CD4-positive, alpha-beta T cell treated with Interleukin-15 for 1 hour (primary cell): Measurements from ENCODE around the gene CCDC144A.
"Not testable (repeated sequence)": the region's sequence is repeated elsewhere in the genome, so short reads cannot be mapped to it uniquely, and the experiment has no call there.

ENCODE experiments used
- DNase-seq: peaks from one replicate; pipeline ENCODE4 v3.0.0-alpha.2; 2020

The CCDC144A gene

GRCh38 chr17:16689731-16690281, at the start of gene CCDC144A:
Gene CCDC144A (plus strand): TSS chr17:16690241. CDS start chr17:16690401, 160 bp downstream.
- peak; percentile 61 for DNase-seq

GRCh38 chr17:16649585-16649984, 40.5 kb upstream of the CCDC144A start:
- no peak for DNase-seq

GRCh38 chr17:16652252-16652651, 37.8 kb upstream of the CCDC144A start:
- no peak for DNase-seq

GRCh38 chr17:16652847-16653366, 37.1 kb upstream of the CCDC144A start:
- no peak for DNase-seq

- DNase-seq = peak; percentile 86
Measured at GRCh38 chr17:16653367-16654041, 36.5 kb upstream of the CCDC144A start, which contains the start of gene ZNF624. Gene ZNF624 (minus strand): TSS chr17:16653850.

GRCh38 chr17:16661217-16661616, 28.8 kb upstream of the CCDC144A start:
- no peak for DNase-seq

- no peak for DNase-seq
Measured at GRCh38 chr17:16662936-16663335, 27.1 kb upstream of the CCDC144A start.

- DNase-seq = not testable (repeated sequence)
Measured at GRCh38 chr17:16666553-16666906, 23.5 kb upstream of the CCDC144A start.

- DNase-seq = not testable (repeated sequence)
Measured at GRCh38 chr17:16666907-16667636, 23.0 kb upstream of the CCDC144A start.

- DNase-seq = no peak
Measured at GRCh38 chr17:16676676-16677268, 13.3 kb upstream of the CCDC144A start.

GRCh38 chr17:16683290-16684138, 6.5 kb upstream of the CCDC144A start:
- not testable (repeated sequence) for DNase-seq

GRCh38 chr17:16686019-16686418, 4.0 kb upstream of the CCDC144A start:
- not testable (repeated sequence) for DNase-seq

GRCh38 chr17:16687151-16687550, 2.9 kb upstream of the CCDC144A start:
- not testable (repeated sequence) for DNase-seq

- not testable (repeated sequence) for DNase-seq
Measured at GRCh38 chr17:16690447-16690846, 406 bp downstream of the CCDC144A start.

GRCh38 chr17:16697603-16698002, 7.6 kb downstream of the CCDC144A start:
- not testable (repeated sequence) for DNase-seq

- DNase-seq = not testable (repeated sequence)
Measured at GRCh38 chr17:16745492-16746203, 55.6 kb downstream of the CCDC144A start.

- not testable (repeated sequence) for DNase-seq
Measured at GRCh38 chr17:16746571-16746970, 56.5 kb downstream of the CCDC144A start.

GRCh38 chr17:16750515-16750914, 60.5 kb downstream of the CCDC144A start:
- DNase-seq = not testable (repeated sequence)

- DNase-seq = not testable (repeated sequence)
Measured at GRCh38 chr17:16751224-16751923, 61.3 kb downstream of the CCDC144A start.

GRCh38 chr17:16751924-16752287, 61.9 kb downstream of the CCDC144A start:
- DNase-seq = not testable (repeated sequence)

GRCh38 chr17:16757520-16757919, 67.5 kb downstream of the CCDC144A start:
- not testable (repeated sequence) for DNase-seq
